Measurements from ENCODE around the gene GNB1L.
A peak's percentile ranks its signal among the peaks of the same experiment; 100 is the strongest.

Gene GNB1L

DNA sequence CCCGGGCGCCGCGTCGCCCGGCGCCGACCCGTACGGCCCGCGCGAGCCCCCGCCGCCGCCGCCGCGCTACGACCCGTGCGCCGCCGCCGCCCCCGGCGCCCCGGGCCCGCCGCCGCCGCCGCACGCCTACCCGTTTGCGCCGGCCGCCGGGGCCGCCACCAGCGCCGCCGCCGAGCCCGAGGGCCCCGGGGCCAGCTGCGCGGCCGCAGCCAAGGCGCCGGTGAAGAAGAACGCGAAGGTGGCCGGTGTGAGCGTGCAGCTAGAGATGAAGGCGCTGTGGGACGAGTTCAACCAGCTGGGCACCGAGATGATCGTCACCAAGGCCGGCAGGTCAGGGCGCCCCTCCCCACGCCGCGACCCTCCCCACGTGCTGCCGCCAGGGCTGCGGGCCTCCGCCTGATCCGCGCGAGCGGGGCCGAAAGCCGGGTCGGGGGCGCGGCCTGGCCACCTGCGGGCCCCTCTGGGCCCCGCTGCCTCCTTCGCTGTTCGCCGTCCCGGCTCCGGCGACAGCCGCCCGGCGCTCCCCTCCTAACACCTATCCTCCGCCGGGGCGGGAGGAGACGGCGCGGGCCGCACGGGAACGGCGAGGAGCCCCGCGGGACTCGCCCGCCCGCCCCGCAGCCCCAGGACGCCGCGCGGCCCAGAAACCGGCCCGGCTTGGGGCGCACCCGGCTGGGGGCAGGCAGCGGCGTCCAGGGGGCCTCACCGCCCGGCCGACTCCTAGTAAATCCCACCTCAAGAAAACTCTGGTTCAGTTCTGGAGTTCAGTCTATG is 93.5 kb downstream of the GNB1L start:
- no peak for DNase-seq (ENCODE audit: low read depth)

GRCh38 chr22:19760058-19760950 is 94.4 kb downstream of the GNB1L start, which contains the start of gene TBX1:
Gene TBX1 (plus strand): TSS chr22:19760778. CDS start chr22:19760844, 66 bp downstream.
- no peak for DNase-seq (ENCODE audit: low read depth)

DNA sequence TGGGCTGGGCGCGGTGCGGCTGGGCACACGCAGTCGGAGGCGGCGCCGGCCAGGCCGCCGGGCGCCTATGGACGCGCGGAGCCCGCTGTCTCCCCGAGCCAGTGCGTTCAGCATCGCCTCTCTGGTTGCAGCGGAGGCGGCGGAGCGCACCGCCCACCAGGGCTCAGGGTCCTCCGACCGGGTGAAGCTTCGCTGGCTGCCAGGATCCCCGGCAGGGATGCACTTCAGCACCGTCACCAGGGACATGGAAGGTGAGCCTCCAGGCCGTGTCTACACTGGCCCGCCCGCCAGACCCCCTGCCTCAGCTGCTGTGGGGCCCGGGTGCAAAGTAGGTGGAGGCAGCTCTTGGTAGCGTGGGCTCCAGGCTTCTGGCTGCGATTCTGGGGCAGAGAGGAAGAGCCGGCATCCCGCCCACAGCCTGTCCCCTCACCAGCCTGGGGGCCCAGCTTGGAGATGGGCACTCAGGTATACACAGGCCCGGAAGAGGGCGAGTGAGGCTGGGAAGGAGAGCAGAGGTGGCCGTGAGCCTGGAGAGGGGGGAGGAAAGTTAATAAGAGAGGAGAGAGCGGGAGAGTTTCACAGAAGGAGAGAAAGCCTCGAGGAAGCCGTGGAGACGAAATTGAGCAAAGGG is 95.1 kb downstream of the GNB1L start:
- DNase-seq (ENCODE audit: low read depth), result no peak

- no peak for DNase-seq (ENCODE audit: low read depth)
Measured at GRCh38 chr22:19758896-19759426, 95.7 kb downstream of the GNB1L start.

- no peak for DNase-seq (ENCODE audit: low read depth)
Measured at GRCh38 chr22:19757985-19758895, 96.4 kb downstream of the GNB1L start.

DNA sequence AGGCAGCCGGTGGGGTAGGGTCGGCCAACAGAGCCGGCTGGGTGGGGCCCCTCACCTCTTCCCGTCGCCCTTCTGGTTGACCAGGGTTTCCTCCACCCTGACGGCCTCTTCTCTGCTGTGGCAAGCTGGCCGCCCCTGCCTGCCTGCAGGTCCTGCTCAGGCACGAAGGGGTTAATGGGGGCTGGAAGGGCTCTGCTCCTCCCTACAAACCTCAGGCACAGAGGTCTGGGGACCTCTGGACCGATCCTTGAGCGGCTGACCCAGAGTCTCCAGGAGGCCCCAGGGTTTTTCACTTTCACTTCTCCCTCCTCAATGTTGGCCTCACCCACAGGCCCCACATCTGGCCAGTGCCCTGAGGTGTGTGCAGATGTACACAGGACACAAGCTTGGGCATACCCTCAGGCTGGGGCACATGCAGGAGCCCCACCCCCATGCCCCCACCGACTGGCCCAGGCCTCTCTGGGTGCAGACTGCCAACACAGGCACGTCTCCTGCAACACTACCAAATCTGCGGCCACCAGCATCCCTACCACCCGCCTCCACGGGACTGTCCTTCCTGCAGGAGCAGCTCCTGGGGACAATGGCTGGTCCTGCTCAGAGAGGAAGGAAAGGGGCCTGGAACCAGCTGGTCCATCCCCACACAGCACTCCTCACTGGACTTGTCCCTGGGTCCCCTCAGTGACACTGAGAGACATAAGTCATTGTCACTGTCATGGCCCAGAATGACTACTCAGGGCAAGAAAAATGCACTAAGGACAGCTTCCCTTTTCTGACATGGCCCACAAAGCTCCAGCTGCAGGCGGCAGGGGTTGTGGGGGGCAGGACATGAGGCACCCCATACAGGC is 97.3 kb downstream of the GNB1L start:
- no peak for DNase-seq (ENCODE audit: low read depth)

DNA sequence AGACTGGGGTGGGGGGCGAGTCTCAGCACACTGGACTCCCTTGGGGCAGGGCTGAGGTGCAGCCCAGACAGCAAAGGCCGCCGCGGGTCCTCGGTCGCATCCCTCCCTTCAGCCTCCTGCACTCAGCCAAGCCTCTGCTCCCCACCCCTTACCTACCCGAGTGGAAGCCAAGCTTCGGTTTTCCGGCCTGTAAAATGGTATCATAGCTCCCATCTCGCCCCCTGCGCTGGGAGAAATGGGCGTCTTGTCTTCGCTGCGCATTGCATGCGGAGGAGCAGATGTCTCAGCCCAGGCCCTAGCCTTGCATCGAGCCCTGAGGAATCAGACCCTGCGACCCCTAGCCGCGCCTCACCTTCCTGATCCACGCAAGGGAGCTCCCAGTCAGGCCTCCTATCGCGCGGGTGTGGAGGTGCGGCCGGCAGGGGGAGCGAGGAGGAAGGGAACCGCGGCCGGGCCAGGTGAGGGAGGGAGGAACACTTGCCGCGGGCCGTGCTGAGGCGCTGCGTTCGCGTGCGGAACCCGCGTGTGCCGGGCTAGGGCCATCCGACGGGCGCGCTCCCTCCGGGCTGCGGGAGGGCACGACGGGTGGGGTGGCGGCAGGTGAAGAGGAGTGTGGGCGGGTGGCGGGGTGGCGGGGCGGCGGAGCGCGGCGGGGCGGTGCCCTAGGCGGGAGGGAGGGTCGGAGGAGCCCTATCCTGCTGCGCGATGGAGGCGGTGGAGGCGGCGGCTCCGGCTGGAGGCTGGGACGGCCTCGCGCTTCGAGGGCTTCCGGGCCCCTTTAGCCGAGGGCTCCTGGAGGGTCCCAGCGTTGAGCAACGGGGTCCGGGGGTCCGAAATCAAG is 98.2 kb downstream of the GNB1L start:
- peak; percentile 60 for DNase-seq (ENCODE audit: low read depth)

DNA sequence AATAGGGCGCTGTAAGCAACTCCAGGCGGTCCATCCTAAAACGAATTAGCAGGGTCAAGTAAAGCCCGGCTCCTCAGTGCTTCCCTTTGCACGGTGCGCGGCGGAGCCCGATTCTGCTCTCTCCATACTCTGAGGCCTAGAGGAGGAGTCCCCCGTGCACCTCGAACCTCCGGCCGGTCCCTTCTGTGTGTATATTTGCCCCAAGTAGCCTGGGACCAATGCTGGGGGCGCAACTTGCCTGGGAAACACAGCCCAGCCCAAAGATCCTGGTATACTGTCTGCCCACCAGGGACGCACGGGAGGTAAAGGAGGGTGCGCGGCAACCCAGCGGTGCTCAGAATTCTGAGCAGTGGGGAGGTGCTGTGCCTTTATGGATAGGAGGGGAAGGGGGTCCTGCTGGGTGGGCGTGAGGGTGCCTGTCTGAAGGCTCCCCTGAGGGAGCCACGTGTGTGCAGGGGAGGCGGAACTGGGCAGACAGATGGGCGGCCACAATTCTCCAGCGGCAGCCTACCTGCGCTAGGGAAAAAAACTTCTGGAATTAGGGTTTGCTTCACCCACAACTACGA is 98.9 kb downstream of the GNB1L start:
- DNase-seq (ENCODE audit: low read depth), result no peak

DNA sequence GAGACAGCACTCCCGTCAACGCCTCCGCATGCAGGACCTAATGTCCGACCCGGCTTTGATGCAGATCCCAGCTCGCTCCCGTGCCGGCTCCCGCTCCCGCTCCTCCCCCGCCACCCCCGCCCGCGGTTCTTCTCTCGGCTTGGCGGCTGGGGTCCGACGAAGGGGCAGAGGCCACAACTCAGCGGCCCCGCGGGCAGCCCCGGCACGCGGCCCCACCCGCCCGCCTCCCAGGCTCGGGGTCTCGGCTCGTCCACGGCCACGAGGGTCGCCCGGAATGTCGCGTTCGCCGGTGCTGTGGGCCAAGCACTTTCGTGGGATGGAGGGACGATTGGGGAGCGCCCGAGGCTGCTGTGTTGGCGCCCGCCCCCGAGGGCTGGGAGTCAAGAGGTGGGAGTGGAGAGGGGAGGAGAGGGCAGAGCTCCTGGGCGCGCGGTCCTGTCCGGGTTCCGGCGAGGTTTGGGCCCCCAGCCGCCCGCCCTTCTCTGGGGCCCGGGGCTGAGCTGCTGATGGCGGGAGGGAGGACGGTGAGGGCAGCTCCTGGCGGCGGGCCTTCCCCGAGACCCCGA is 99.4 kb downstream of the GNB1L start:
- no peak for DNase-seq (ENCODE audit: low read depth)

DNA sequence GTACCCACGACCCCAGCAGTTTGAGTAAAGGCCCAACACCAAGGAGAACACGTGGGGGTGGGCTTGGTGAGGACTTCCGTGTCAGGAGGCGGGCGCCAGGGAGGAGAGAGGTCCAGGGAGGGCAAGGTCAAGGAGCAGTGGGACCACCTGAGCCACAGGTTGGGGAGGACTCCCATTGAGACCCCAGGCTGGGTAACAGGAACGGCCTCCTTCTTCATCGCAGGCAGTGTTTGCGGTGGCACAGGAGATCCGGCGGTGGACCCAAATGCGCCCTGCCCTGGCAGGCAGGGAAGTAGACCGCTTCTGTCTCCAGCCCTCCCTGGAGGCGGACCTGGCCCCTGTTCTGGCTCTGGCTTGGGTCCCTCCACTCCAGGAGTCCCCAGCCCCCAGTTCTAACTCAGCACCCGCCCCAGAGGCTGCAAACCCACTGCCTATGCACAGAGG is 100.0 kb downstream of the GNB1L start:
- DNase-seq (ENCODE audit: low read depth), result no peak

GRCh38 chr22:19753996-19754700 is 100.5 kb downstream of the GNB1L start:
- DNase-seq (ENCODE audit: low read depth), result no peak

DNA sequence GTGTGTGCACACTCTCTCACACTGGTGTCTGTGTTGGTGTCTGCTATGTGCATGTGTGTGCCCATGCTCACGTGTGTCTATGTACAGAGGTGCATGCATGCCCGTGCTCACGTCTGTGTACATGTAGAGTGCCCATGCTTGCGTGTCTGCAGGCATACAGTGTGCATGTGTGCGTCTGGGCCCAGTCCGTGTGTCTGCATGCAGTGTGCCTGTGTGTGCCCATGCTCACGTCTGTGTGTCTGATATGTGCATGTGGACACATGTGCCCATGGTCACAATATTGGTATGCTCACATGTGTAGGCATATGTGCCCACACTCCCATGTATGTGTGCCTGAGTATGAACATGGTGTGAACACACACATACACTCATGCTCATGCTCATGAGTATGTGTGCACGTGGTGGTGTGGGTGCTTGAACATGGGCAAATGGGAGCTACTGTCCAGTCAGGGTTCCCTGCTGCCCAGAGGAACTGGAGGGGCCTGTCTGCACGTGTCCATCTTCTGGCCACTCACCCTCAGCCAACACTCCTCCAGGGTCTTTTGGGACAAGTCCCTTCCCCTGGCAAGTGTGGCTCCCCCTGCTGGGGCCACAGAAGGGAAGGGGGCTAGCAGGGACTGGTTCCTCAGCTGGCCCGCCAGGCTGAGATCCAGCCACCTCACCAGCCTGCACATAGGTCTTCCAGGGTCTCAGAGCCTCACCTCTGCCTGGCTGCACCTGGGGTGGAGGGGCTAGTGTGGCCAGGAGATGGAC is 101.4 kb downstream of the GNB1L start:
- DNase-seq (ENCODE audit: low read depth), result no peak

DNA sequence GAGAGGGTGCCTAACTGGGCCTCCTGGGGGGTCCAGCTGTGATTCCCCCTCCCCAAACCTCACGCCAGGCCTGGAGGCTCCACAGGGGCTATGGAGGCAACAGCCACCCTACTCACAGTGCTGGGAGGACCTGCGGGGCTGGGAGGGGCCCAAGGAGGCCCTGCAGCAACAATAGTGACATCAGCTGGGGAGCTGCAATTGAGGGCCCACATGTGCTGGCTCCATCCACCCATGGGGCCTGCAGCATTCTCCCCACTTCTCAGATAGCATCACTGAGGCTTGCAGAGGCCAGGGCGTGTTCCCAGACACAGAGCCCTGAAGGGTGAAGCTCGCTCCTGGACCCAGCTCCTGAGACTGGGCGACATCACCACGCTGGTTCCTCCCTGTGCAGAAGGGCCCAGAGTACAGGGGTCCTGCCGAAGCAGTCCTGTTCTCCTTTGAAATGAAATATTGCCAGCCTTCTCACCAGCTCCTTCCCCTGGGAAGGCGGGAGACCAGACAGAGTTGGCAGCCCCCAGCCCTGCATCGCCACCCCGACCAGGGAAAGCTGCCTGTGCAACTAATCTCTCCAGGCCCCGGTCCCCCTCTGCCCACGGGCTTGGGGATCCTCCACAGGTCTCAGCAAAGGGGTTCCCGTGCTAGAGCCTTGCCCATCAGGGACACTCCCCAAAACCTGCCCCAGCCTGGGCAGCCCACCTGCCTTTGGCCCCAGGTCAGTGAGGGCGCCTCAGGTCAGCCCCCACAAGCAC is 103.0 kb downstream of the GNB1L start:
- DNase-seq (ENCODE audit: low read depth), result no peak

- no peak for DNase-seq (ENCODE audit: low read depth)
Measured at GRCh38 chr22:19750507-19751490, 103.9 kb downstream of the GNB1L start.

DNA sequence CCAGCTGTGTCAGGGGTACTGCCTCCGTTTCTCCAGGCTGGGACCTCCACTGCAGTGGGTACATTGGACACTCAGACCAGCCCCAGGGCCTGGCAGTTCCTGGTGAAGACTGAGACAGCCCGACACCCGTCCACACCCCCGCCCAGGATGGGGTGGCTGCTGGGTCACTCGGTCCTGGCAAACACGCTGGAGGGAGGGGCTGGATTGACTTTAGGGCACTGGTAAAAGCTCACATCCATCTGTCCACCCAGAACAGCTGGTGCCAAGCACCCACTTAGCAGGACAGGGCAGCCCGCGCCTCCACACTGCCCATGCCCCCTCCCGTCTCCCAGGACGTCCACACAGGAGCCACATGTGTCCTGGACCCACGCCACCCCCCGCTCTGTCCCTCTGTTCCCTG is 104.8 kb downstream of the GNB1L start:
- DNase-seq (ENCODE audit: low read depth), result no peak

Measured in activated T-helper 1 cell treated with Interleukin-2 at 50 U/mL for 16 hours (primary cell).